GM15510 (cell line): ENCODE results near the gene TES.

Source experiments
- POLR2A ChIP-seq: IDR thresholded peaks from 3 replicates; pipeline ENCODE4 v1.6.1; 2011; ENCODE audit warnings: borderline replicate concordance; ENCODE audit not compliant: insufficient read length; ENCODE audit errors: extremely low read depth

Gene TES

GRCh38 chr7:116210345-116211005 lies at the start of gene TES:
TSS of gene TES (plus strand) at chr7:116210539. CDS start at chr7:116210708, 169 bp downstream.
- peak; percentile 74 for TF ChIP-seq POLR2A

GRCh38 chr7:116161728-116162127 lies 48.6 kb upstream of the TES start:
- TF ChIP-seq POLR2A: no peak

- no peak for TF ChIP-seq POLR2A
Observed at GRCh38 chr7:116162254-116162653, 48.1 kb upstream of the TES start.

GRCh38 chr7:116162992-116163391 lies 47.3 kb upstream of the TES start:
- no peak for TF ChIP-seq POLR2A

GRCh38 chr7:116164552-116165306 lies 45.6 kb upstream of the TES start:
- no peak for TF ChIP-seq POLR2A

- no peak for TF ChIP-seq POLR2A
Observed at GRCh38 chr7:116165717-116166116, 44.6 kb upstream of the TES start.

GRCh38 chr7:116166156-116166555 lies 44.2 kb upstream of the TES start:
- no peak for TF ChIP-seq POLR2A

- TF ChIP-seq POLR2A: no peak
Observed at GRCh38 chr7:116167177-116167576, 43.2 kb upstream of the TES start.

GRCh38 chr7:116169060-116169459 lies 41.3 kb upstream of the TES start:
- TF ChIP-seq POLR2A: no peak

- TF ChIP-seq POLR2A: no peak
Observed at GRCh38 chr7:116170180-116170579, 40.2 kb upstream of the TES start.

- TF ChIP-seq POLR2A: no peak
Observed at GRCh38 chr7:116171094-116171493, 39.2 kb upstream of the TES start.

- no peak for TF ChIP-seq POLR2A
Observed at GRCh38 chr7:116172353-116172752, 38.0 kb upstream of the TES start.

- no peak for TF ChIP-seq POLR2A
Observed at GRCh38 chr7:116173051-116174028, 37.0 kb upstream of the TES start.

GRCh38 chr7:116176226-116176625 lies 34.1 kb upstream of the TES start:
- TF ChIP-seq POLR2A: no peak

GRCh38 chr7:116177009-116177408 lies 33.3 kb upstream of the TES start:
- TF ChIP-seq POLR2A: no peak
